RWPE2 (cell line): ENCODE results near the gene A1CF.
"Not testable (repeated sequence)": the region's sequence is repeated elsewhere in the genome, so short reads cannot be mapped to it uniquely, and the experiment has no call there.

ENCODE experiments used
- ATAC-seq: fragments of 200-7000 bp; cut with Tn5 transposase; 3 replicates; pipeline ENCODE4 v1.9.1; 2021; ENCODE audit warnings: low read depth
- DNase-seq: peaks from one replicate; pipeline ENCODE4 v3.0.0-alpha.2; 2020; ENCODE audit warnings: low spot score
- H3K27ac ChIP-seq: fragments of 450-650 bp; 2 replicates; pipeline ENCODE4 v1.5.1; 2017; ENCODE audit warnings: mild to moderate bottlenecking; ENCODE audit not compliant: poor library complexity, severe bottlenecking
- H3K27me3 ChIP-seq: fragments of 250-450 bp; sonication (Bioruptor Pico); 2 replicates; pipeline ENCODE4 v1.5.1; 2021; ENCODE audit warnings: mild to moderate bottlenecking, moderate library complexity; ENCODE audit not compliant: insufficient read depth, poor library complexity, severe bottlenecking
- H3K36me3 ChIP-seq: fragments of 250-450 bp; sonication (Bioruptor Pico); 2 replicates; pipeline ENCODE4 v1.5.1; 2020; ENCODE audit warnings: low read depth, mild to moderate bottlenecking, moderate library complexity
- H3K4me1 ChIP-seq: fragments of 250-450 bp; sonication (Bioruptor Pico); 2 replicates; pipeline ENCODE4 v1.5.1; 2021; ENCODE audit warnings: mild to moderate bottlenecking, moderate library complexity; ENCODE audit not compliant: insufficient read depth, poor library complexity, severe bottlenecking
- H3K4me3 ChIP-seq: fragments of 250-450 bp; sonication (Bioruptor Pico); 2 replicates; pipeline ENCODE4 v1.5.1; 2021; ENCODE audit warnings: mild to moderate bottlenecking, moderate library complexity; ENCODE audit not compliant: severe bottlenecking
- H3K9me3 ChIP-seq: fragments of 250-450 bp; sonication (Bioruptor Pico); 2 replicates; pipeline ENCODE4 v1.5.1; 2021; ENCODE audit warnings: mild to moderate bottlenecking, moderate library complexity; ENCODE audit not compliant: severe bottlenecking
- CTCF ChIP-seq: fragments of 450-650 bp; IDR thresholded peaks from one replicate; pipeline ENCODE4 v1.5.1; 2017; ENCODE audit warnings: mild to moderate bottlenecking, moderate library complexity; ENCODE audit not compliant: poor library complexity, severe bottlenecking

Gene A1CF

GRCh38 chr10:50927522-50928189 lies 42.2 kb upstream of the A1CF start:
- Histone ChIP-seq H3K9me3 (no peaks in the 10 kb centered on the region), H3K27ac (peak overlapping the region; percentile 54), H3K4me3 (no peak overlapping the region), H3K4me1 (peaks cover 21% of the 10 kb centered on the region), H3K36me3 (no peaks in the 10 kb centered on the region), H3K27me3 (no peaks in the 10 kb centered on the region)
- ATAC-seq (peak; percentile 75), DNase-seq (no peak)
- TF ChIP-seq CTCF, result no peak

DNA sequence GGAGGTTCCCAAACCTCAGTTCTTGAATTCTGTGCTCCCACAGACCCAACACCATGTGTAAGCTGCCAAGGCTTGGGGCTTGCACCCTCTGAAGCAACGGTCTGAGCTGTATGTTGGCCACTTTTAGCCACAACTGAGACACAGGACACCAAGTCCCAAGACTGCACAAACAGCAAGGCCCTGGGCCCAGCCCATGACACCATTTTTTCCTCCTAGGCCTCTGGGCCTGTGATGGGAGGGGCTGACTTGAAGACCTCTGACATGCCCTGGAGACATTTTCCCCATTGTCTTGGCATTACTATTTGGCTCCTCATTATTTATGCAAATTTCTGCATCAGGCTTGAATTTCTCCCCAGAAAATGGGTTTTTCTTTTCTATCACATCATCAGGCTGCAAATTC lies 38.0 kb upstream of the A1CF start:
- ATAC-seq, H3K36me3 ChIP-seq, H3K27ac ChIP-seq, H3K27me3 ChIP-seq, H3K9me3 ChIP-seq, DNase-seq, H3K4me3 ChIP-seq: not testable (repeated sequence)
- H3K4me1 ChIP-seq, result peaks cover 23% of the 10 kb centered on the region

DNA sequence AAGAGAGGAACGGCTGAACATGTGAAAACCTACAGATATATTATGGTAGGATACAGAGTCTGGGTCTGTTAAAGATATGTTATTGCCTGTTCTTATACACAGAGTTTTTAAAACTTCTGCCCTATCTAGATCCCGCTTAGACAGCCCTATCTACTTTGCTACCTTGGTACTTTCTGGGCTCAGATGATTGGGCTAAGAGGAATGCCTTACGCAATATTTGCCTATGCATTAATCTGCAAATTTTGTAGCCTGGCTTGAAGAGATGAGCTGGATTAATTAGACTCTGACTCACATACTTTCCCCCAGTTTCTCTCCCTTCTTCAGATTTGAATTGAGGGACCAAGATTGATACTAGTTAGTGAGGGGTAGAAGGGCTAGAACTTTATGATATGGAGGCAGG lies 33.6 kb upstream of the A1CF start:
- H3K27me3 ChIP-seq, result no peaks in the 10 kb centered on the region
- no peaks in the 10 kb centered on the region for H3K9me3 ChIP-seq
- DNase-seq, result no peak
- TF ChIP-seq CTCF, result no peak
- no peak overlapping the region for H3K27ac ChIP-seq
- H3K36me3 ChIP-seq, result no peaks in the 10 kb centered on the region
- H3K4me1 ChIP-seq, result peaks cover 21% of the 10 kb centered on the region
- ATAC-seq, result peak; percentile 67
- H3K4me3 ChIP-seq, result no peak overlapping the region

DNA sequence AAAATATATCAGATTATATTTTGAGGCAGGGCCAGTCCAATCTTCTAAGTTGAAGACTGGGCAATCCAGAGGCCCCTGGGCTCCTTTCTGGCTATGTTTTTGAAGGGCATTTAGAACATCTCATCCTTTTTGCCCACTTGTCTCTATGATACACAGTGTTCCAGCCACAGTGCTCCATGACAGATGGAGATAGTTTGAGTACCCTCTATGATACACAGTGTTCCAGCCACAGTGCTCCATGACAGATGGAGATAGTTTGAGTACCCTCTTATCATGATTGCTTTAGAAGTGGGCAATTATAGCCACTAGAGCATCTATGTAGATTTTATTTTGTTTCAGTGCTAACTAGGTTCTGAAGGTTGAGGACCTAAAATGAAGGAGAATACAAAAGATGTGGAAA lies 33.1 kb upstream of the A1CF start:
- peaks cover 21% of the 10 kb centered on the region for H3K4me1 ChIP-seq
- ATAC-seq, result no peak

GRCh38 chr10:50917486-50917885 lies 32.1 kb upstream of the A1CF start:
- H3K4me1 ChIP-seq, result peaks cover 21% of the 10 kb centered on the region
- no peaks in the 10 kb centered on the region for H3K27me3 ChIP-seq
- no peaks in the 10 kb centered on the region for H3K36me3 ChIP-seq
- no peaks in the 10 kb centered on the region for H3K9me3 ChIP-seq
- no peak for TF ChIP-seq CTCF
- peak; percentile 79 for ATAC-seq
- no peak overlapping the region for H3K4me3 ChIP-seq
- H3K27ac ChIP-seq, result no peak overlapping the region
- DNase-seq, result no peak

More for the DNA sequence above, 33.1 kb upstream of the A1CF start:
- no peaks in the 10 kb centered on the region for H3K27me3 ChIP-seq
- no peaks in the 10 kb centered on the region for H3K9me3 ChIP-seq
- DNase-seq, result no peak
- TF ChIP-seq CTCF, result no peak
- H3K4me3 ChIP-seq, result no peak overlapping the region
- H3K36me3 ChIP-seq, result no peaks in the 10 kb centered on the region
- no peak overlapping the region for H3K27ac ChIP-seq
